Fibroblast of skin of left biceps (primary cell): ENCODE measurements around the gene HDDC3.

ENCODE experiments used
- DNase-seq, 2 experiments: peaks; one replicate each; pipeline ENCODE4 v3.0.0-alpha.2; 2013; ENCODE audit warnings: low read depth in 2 of 2

HDDC3 gene

GRCh38 chr15:90931828-90932659, at the start of gene HDDC3:
Gene HDDC3, minus strand, starts transcription at chr15:90932549. Its CDS starts 9 bp downstream, at chr15:90932540.
- peak; percentile 23 to 43 for DNase-seq

- no peak for DNase-seq
Observed at GRCh38 chr15:90982135-90982534, 49.8 kb upstream of the HDDC3 start.

- DNase-seq: no peak
Observed at GRCh38 chr15:90981681-90982080, 49.3 kb upstream of the HDDC3 start.

GRCh38 chr15:90979582-90979981, 47.2 kb upstream of the HDDC3 start:
- no peak for DNase-seq

GRCh38 chr15:90974216-90974615, 41.9 kb upstream of the HDDC3 start:
- no peak for DNase-seq

- DNase-seq: no peak
Observed at GRCh38 chr15:90972133-90972532, 39.8 kb upstream of the HDDC3 start.

GRCh38 chr15:90970274-90970673, 37.9 kb upstream of the HDDC3 start:
- DNase-seq: no peak

GRCh38 chr15:90968434-90968833, 36.1 kb upstream of the HDDC3 start:
- no peak for DNase-seq

GRCh38 chr15:90967206-90967605, 34.9 kb upstream of the HDDC3 start:
- no peak for DNase-seq

- DNase-seq: no peak
Observed at GRCh38 chr15:90966262-90966661, 33.9 kb upstream of the HDDC3 start.

- DNase-seq: no peak
Observed at GRCh38 chr15:90962021-90962420, 29.7 kb upstream of the HDDC3 start.

GRCh38 chr15:90960298-90961091, 28.1 kb upstream of the HDDC3 start:
- DNase-seq: no peak

- no peak for DNase-seq
Observed at GRCh38 chr15:90959894-90960293, 27.5 kb upstream of the HDDC3 start.

- DNase-seq: no peak
Observed at GRCh38 chr15:90959028-90959595, 26.8 kb upstream of the HDDC3 start.

GRCh38 chr15:90957791-90958190, 25.4 kb upstream of the HDDC3 start:
- DNase-seq: no peak

GRCh38 chr15:90957031-90957790, 24.9 kb upstream of the HDDC3 start:
- DNase-seq: no peak

GRCh38 chr15:90956274-90957030, 24.1 kb upstream of the HDDC3 start:
- DNase-seq: peak in 1 of 2 experiments; percentile 20

GRCh38 chr15:90955624-90956273, 23.4 kb upstream of the HDDC3 start:
- DNase-seq: no peak

- DNase-seq: peak; percentile 80 to 81
Observed at GRCh38 chr15:90954712-90955623, 22.6 kb upstream of the HDDC3 start, which contains the start of gene RCCD1. Gene RCCD1, plus strand, starts transcription at chr15:90954884. Its CDS starts 1,851 bp downstream, at chr15:90956735.
